NAMALWA (cell line): ENCODE data around the gene ZNF791.
A peak's percentile ranks its signal among the peaks of the same experiment; 100 is the strongest.
"Not testable (repeated sequence)": the region's sequence is repeated elsewhere in the genome, so short reads cannot be mapped to it uniquely, and the experiment has no call there.

ENCODE experiments used
- DNase-seq: peaks from one replicate; pipeline ENCODE4 v3.0.0-alpha.2; 2015; ENCODE audit warnings: low spot score

Gene ZNF791

GRCh38 chr19:12629215-12629614 lies 18.5 kb downstream of the ZNF791 start:
- DNase-seq = no peak

- no peak for DNase-seq
Measured at GRCh38 chr19:12636631-12637030, 25.9 kb downstream of the ZNF791 start.

- no peak for DNase-seq
Measured at GRCh38 chr19:12638611-12639182, 28.0 kb downstream of the ZNF791 start.

- DNase-seq = peak; percentile 83
Measured at GRCh38 chr19:12639901-12640613, 29.3 kb downstream of the ZNF791 start.

- no peak for DNase-seq
Measured at GRCh38 chr19:12641456-12641855, 30.7 kb downstream of the ZNF791 start.

- no peak for DNase-seq
Measured at GRCh38 chr19:12642506-12642905, 31.8 kb downstream of the ZNF791 start.

- DNase-seq = not testable (repeated sequence)
Measured at GRCh38 chr19:12643716-12644115, 33.0 kb downstream of the ZNF791 start.

GRCh38 chr19:12646551-12646950 lies 35.8 kb downstream of the ZNF791 start:
- DNase-seq = no peak

- no peak for DNase-seq
Measured at GRCh38 chr19:12647047-12647446, 36.3 kb downstream of the ZNF791 start.

GRCh38 chr19:12647490-12648071 lies 36.9 kb downstream of the ZNF791 start:
- peak; percentile 45 for DNase-seq

GRCh38 chr19:12648088-12648487 lies 37.4 kb downstream of the ZNF791 start:
- DNase-seq = no peak

GRCh38 chr19:12649941-12650340 lies 39.2 kb downstream of the ZNF791 start:
- DNase-seq = no peak

GRCh38 chr19:12652219-12652618 lies 41.5 kb downstream of the ZNF791 start:
- DNase-seq = no peak

- no peak for DNase-seq
Measured at GRCh38 chr19:12655546-12655945, 44.8 kb downstream of the ZNF791 start.

GRCh38 chr19:12656899-12657571 lies 46.3 kb downstream of the ZNF791 start:
- DNase-seq = peak; percentile 34

GRCh38 chr19:12657966-12658365 lies 47.2 kb downstream of the ZNF791 start:
- no peak for DNase-seq

- DNase-seq = no peak
Measured at GRCh38 chr19:12660980-12661379, 50.3 kb downstream of the ZNF791 start.

- peak; percentile 47 for DNase-seq
Measured at GRCh38 chr19:12664406-12665280, 53.9 kb downstream of the ZNF791 start.

- DNase-seq = peak; percentile 95
Measured at GRCh38 chr19:12665281-12665573, 54.5 kb downstream of the ZNF791 start.

GRCh38 chr19:12665671-12666264 lies 55.0 kb downstream of the ZNF791 start:
- peak; percentile 76 for DNase-seq

- peak; percentile 87 for DNase-seq
Measured at GRCh38 chr19:12666265-12667048, 55.7 kb downstream of the ZNF791 start, which contains the start of the genes MAN2B1 and WDR83. MAN2B1 (minus strand) TSS chr19:12666742; CDS start chr19:12666701, 41 bp downstream. WDR83 (plus strand) TSS chr19:12666807; CDS start chr19:12669791, 2,984 bp downstream.
